ENCODE measurements around the gene TMCO4.
"Not testable (repeated sequence)": the region's sequence is repeated elsewhere in the genome, so short reads cannot be mapped to it uniquely, and the experiment has no call there.

GRCh38 chr1:19849307-19849706 is 49.6 kb upstream of the TMCO4 start:
- TF ChIP-seq CTCF, POLR2A (IDR thresholded peaks at IDR 0.05): not testable (repeated sequence)
